ENCODE results near the gene RSRP1. TPM values are rescaled to one million over a fixed set of nuclear protein-coding genes. Genes with fewer than 3 reads are reported as not detected.

Gene RSRP1
- total RNA-seq, 1 experiment from 2014 or later, result 55.1 TPM

DNA sequence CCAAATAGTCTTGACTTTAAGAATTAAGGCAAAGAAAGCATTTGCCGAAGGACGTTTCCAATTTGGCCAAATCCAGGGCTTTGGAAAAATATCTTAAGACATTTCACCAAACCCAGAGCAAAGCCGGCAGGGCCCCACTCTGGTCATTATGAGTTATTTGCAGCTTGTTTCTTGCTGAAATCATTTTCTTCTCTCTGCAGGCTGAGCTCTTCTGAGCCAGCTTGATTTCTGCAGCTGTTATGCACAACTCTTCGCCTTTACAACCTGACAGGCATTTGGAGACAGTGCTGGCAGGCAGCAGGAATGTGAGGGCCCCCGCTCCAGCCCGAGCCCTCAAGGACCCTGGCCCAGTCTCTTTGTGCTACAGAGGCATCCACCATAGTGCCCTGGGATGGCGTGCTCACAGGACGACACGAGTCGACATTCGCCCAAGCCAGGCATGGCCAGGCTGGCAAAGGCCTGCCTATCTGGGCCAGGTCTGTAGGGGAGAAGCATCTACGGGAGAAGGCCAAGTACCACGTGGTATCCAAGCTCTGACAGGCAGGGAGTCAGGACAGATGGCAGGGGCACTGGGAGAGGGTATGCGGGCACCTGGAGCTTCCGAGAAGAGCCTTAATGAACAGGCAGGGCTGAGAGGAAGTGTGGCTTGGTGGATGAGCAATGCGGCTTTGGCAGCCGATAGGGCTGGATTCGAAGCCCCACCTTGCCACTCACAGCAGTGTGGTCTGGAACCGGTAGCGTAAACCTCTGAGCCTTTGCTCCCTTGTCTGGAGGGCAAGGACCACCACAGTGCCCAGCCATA, 47.2 kb downstream of the RSRP1 start:
- Histone ChIP-seq H3K4ac (ENCODE audit: low read depth, low read length) (no peak overlapping the region), H4K20me1 (ENCODE audit: control insufficient read depth, insufficient read depth, insufficient read length) (no peaks in the 10 kb centered on the region), H3K4me2 (ENCODE audit: insufficient read depth, insufficient read length, low read length) (no peak overlapping the region), H3K56ac (ENCODE audit: insufficient read length, low read depth, low read length) (no peak overlapping the region), H2BK120ac (ENCODE audit: low read depth, low read length, poor library complexity, severe bottlenecking) (no peak overlapping the region), H3K79me1 (ENCODE audit: insufficient read depth, low read depth, low read length, poor library complexity, severe bottlenecking) (no peaks in the 10 kb centered on the region), H3K79me2 (ENCODE audit: insufficient read depth, low read length) (no peaks in the 10 kb centered on the region), H3K23ac (ENCODE audit: insufficient read length, low read depth, low read length) (no peak overlapping the region), H3K27ac (ENCODE audit: insufficient read length, low read depth, low read length) (no peak overlapping the region), H3K14ac (ENCODE audit: insufficient read depth, low read length) (no peak overlapping the region; the same call in 1 of the 2 replicates), H2BK12ac (ENCODE audit: insufficient read length, low read depth, low read length) (no peak overlapping the region), H4K8ac (replicated peaks; ENCODE audit: insufficient read length, low read depth, low read length) (no peak overlapping the region), H3K18ac (ENCODE audit: insufficient read length, low read depth, low read length) (no peak overlapping the region), H2AK5ac (ENCODE audit: insufficient read length, low read length) (no peak overlapping the region), H3K9ac (ENCODE audit: extremely low read depth, insufficient read length, low read length) (no peak overlapping the region), H3K27me3 (ENCODE audit: insufficient read depth, low read length) (no peaks in the 10 kb centered on the region), H4K5ac (ENCODE audit: insufficient read length, low read depth, low read length) (no peak overlapping the region), H3T11ph (ENCODE audit: low read length) (no peak overlapping the region), H3K4me1 (ENCODE audit: insufficient read depth, low read length) (no peaks in the 10 kb centered on the region), H2AFZ (ENCODE audit: low read length) (no peak overlapping the region), H2BK20ac (ENCODE audit: low read depth, low read length, poor library complexity, severe bottlenecking) (no peak overlapping the region), H3K23me2 (ENCODE audit: insufficient read length, low read depth, low read length, poor library complexity, severe bottlenecking) (no peaks in the 10 kb centered on the region), H2BK15ac (ENCODE audit: low read depth, low read length) (no peak overlapping the region), H4K91ac (ENCODE audit: insufficient read length, low read depth, low read length) (no peak overlapping the region), H3K9me3 (ENCODE audit: control insufficient read depth, low read depth, low read length) (no peaks in the 10 kb centered on the region), H2BK5ac (ENCODE audit: insufficient read length, low read length) (no peak overlapping the region)
- Mint-ChIP-seq H3K27ac (peak overlapping the region in 2 of 3 experiments; percentile 41 to 43; a peak in 2 of 7 replicates), H3K27me3 (ENCODE audit: low read depth) (no peaks in the 10 kb centered on the region; the same call in 1 of the 2 replicates), H3K4me3 (no peak overlapping the region), H3K9me3 (no peaks in the 10 kb centered on the region; a peak in 1 of 5 replicates), H3K36me3 (ENCODE audit: insufficient read depth in 1 of 3, low read depth in 3 of 3) (no peaks in the 10 kb centered on the region), H3K4me1 (peaks cover 17 to 30% of the 10 kb centered on the region in 2 experiments)
- WGBS (ENCODE audit: extremely low coverage, insufficient read length, low lambda C conversion rate), result no CpG with 5 or more reads among the region's 20 CpGs
- TF ChIP-seq, protein P1, sequence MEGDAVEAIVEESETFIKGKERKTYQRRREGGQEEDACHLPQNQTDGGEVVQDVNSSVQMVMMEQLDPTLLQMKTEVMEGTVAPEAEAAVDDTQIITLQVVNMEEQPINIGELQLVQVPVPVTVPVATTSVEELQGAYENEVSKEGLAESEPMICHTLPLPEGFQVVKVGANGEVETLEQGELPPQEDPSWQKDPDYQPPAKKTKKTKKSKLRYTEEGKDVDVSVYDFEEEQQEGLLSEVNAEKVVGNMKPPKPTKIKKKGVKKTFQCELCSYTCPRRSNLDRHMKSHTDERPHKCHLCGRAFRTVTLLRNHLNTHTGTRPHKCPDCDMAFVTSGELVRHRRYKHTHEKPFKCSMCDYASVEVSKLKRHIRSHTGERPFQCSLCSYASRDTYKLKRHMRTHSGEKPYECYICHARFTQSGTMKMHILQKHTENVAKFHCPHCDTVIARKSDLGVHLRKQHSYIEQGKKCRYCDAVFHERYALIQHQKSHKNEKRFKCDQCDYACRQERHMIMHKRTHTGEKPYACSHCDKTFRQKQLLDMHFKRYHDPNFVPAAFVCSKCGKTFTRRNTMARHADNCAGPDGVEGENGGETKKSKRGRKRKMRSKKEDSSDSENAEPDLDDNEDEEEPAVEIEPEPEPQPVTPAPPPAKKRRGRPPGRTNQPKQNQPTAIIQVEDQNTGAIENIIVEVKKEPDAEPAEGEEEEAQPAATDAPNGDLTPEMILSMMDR (conservative IDR thresholded peaks at IDR 0.05), result no peak
- DNase-seq, result no peak
